ENCODE results near the gene BPHL. TPM values are rescaled to one million over a fixed set of nuclear protein-coding genes. Genes with fewer than 3 reads are reported as not detected.

The BPHL gene
- total RNA-seq, 2 experiments from 2014 or later = 9.7 to 20.9 TPM

- Histone ChIP-seq H3K4me1 (ENCODE audit: insufficient read depth, low read length, poor library complexity, severe bottlenecking) (no peaks in the 10 kb centered on the region), H3K36me3 (ENCODE audit: insufficient read depth, low read length) (no peaks in the 10 kb centered on the region), H3K27ac (ENCODE audit: low read depth, low read length, poor library complexity, severe bottlenecking) (no peak overlapping the region), H3K79me2 (ENCODE audit: insufficient read depth, low read depth, low read length) (no peaks in the 10 kb centered on the region), H3K4me3 (ENCODE audit: low read depth, low read length, poor library complexity, severe bottlenecking) (no peak overlapping the region), H4K20me1 (ENCODE audit: insufficient read depth, low read length) (no peaks in the 10 kb centered on the region), H2AFZ (ENCODE audit: low read length) (no peak overlapping the region), H3K9me2 (ENCODE audit: insufficient read depth, low read length) (no peaks in the 10 kb centered on the region), H3K4me2 (ENCODE audit: low read length) (no peak overlapping the region), H3K9me3 (ENCODE audit: low read length) (0 out of 2 replicates have a peak, but pooled peaks cover 5% of the 10 kb centered on the region)
- no peak for DNase-seq (ENCODE audit: low spot score)
- ChIA-PET CTCF (ENCODE audit: unreplicated experiment) (no interaction called here), POLR2A (interaction anchor here (0.7 kb wide), 2 partner anchors 8 to 74 kb away, joined by 4 read pairs; no protein-coding TSS in a partner anchor)
- TF ChIP-seq EZH2phosphoT487 (IDR thresholded peaks at IDR 0.05; ENCODE audit: borderline replicate concordance, low read depth, low read length) (no peak), CTCF (conservative IDR thresholded peaks at IDR 0.05; ENCODE audit: low read length) (no peak)
- BruUV-seq (replicated peaks) = no TSS peak
- intact Hi-C loops (cut with micrococcal nuclease; ENCODE audit: unreplicated experiment) = no loop called here
Observed at GRCh38 chr6:3181105-3181504, 62.6 kb downstream of the BPHL start.

GRCh38 chr6:3183066-3183465 lies 64.6 kb downstream of the BPHL start:
- Histone ChIP-seq H3K9me3 (ENCODE audit: low read length) (0 out of 2 replicates have a peak, but pooled peaks cover 5% of the 10 kb centered on the region), H3K4me3 (ENCODE audit: low read depth, low read length, poor library complexity, severe bottlenecking) (no peak overlapping the region), H3K79me2 (ENCODE audit: insufficient read depth, low read depth, low read length) (no peaks in the 10 kb centered on the region), H3K9me2 (ENCODE audit: insufficient read depth, low read length) (no peaks in the 10 kb centered on the region), H4K20me1 (ENCODE audit: insufficient read depth, low read length) (no peaks in the 10 kb centered on the region), H3K27ac (ENCODE audit: low read depth, low read length, poor library complexity, severe bottlenecking) (no peak overlapping the region), H2AFZ (ENCODE audit: low read length) (no peak overlapping the region), H3K36me3 (ENCODE audit: insufficient read depth, low read length) (no peaks in the 10 kb centered on the region), H3K4me1 (ENCODE audit: insufficient read depth, low read length, poor library complexity, severe bottlenecking) (no peaks in the 10 kb centered on the region), H3K4me2 (ENCODE audit: low read length) (no peak overlapping the region)
- intact Hi-C loops (cut with micrococcal nuclease; ENCODE audit: unreplicated experiment) = no loop called here
- no peak for TF ChIP-seq EZH2phosphoT487 (IDR thresholded peaks at IDR 0.05; ENCODE audit: borderline replicate concordance, low read depth, low read length)
- TF ChIP-seq CTCF (conservative IDR thresholded peaks at IDR 0.05; ENCODE audit: low read length) = no peak
- no peak for DNase-seq (ENCODE audit: low spot score)
- BruUV-seq (replicated peaks) = no TSS peak
- ChIA-PET CTCF (ENCODE audit: unreplicated experiment) (no interaction called here), POLR2A (interaction anchor here (0.7 to 1.5 kb wide), 4 partner anchors 8 to 186 kb away, joined by 3 to 5 read pairs (median 4); no protein-coding TSS in a partner anchor)

GRCh38 chr6:3186974-3187382 lies 68.5 kb downstream of the BPHL start:
- H3K36me3 ChIP-seq (ENCODE audit: insufficient read depth, low read length) = no peaks in the 10 kb centered on the region

More at GRCh38 chr6:3186974-3187382, 68.5 kb downstream of the BPHL start:
- TF ChIP-seq CTCF (conservative IDR thresholded peaks at IDR 0.05; ENCODE audit: low read length) (no peak), EZH2phosphoT487 (IDR thresholded peaks at IDR 0.05; ENCODE audit: borderline replicate concordance, low read depth, low read length) (no peak)
- no peak overlapping the region for H2AFZ ChIP-seq (ENCODE audit: low read length)
- no peak for DNase-seq (ENCODE audit: low spot score)
- 0 out of 2 replicates have a peak, but pooled peaks cover 5% of the 10 kb centered on the region for H3K9me3 ChIP-seq (ENCODE audit: low read length)
- H3K4me1 ChIP-seq (ENCODE audit: insufficient read depth, low read length, poor library complexity, severe bottlenecking) = no peaks in the 10 kb centered on the region
- H3K4me2 ChIP-seq (ENCODE audit: low read length) = no peak overlapping the region
- H4K20me1 ChIP-seq (ENCODE audit: insufficient read depth, low read length) = no peaks in the 10 kb centered on the region
- H3K9me2 ChIP-seq (ENCODE audit: insufficient read depth, low read length) = no peaks in the 10 kb centered on the region
- CTCF ChIA-PET (ENCODE audit: unreplicated experiment) = no interaction called here
- intact Hi-C loops (cut with micrococcal nuclease; ENCODE audit: unreplicated experiment) = no loop called here
- POLR2A ChIA-PET = interaction anchor here (0.7 to 1.2 kb wide), 5 partner anchors 17 to 199 kb away, joined by 3 to 4 read pairs (median 3); no protein-coding TSS in a partner anchor
- no peak overlapping the region for H3K4me3 ChIP-seq (ENCODE audit: low read depth, low read length, poor library complexity, severe bottlenecking)
- no TSS peak for BruUV-seq (replicated peaks)
- no peak overlapping the region for H3K27ac ChIP-seq (ENCODE audit: low read depth, low read length, poor library complexity, severe bottlenecking)
- H3K79me2 ChIP-seq (ENCODE audit: insufficient read depth, low read depth, low read length) = no peaks in the 10 kb centered on the region
